ENCODE data around the gene CERK.

The CERK gene

DNA sequence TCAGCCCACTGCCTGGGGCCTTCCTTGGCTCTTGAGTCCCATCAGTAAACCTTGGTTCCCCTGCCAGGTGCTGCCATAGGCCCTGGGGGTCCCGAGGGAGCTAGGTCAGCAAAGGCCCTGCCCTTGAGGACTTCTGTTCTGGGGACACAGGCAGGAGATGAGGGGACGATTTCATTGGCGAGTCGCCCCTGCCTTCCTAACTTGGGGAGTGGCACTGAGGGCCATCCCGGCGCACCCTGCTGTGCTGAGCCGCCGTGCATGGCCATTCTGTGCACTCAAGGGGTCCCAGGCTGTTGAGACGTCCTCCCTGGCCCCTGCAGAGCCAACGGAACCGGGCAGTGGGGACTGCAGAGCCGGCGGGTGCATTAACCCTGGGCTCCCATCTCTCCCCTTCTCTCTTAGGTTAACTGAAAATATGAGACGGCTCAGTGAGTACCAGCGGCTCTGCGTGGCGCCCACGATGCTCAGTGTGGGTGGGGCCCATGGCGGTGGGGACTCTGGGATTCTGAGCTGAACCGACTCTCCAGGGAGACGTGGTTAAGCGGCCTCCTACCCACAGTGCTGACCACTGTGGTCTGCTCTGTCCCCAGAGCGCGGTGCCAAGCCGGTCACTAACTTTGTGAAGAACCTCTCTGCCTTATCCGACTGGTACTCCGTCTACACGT, 74.5 kb downstream of the CERK start:
- DNase-seq (ENCODE audit: low read depth, low spot score) = no peak

- DNase-seq (ENCODE audit: low read depth, low spot score) = no peak
Observed at GRCh38 chr22:46663001-46663400, 75.1 kb downstream of the CERK start.

DNA sequence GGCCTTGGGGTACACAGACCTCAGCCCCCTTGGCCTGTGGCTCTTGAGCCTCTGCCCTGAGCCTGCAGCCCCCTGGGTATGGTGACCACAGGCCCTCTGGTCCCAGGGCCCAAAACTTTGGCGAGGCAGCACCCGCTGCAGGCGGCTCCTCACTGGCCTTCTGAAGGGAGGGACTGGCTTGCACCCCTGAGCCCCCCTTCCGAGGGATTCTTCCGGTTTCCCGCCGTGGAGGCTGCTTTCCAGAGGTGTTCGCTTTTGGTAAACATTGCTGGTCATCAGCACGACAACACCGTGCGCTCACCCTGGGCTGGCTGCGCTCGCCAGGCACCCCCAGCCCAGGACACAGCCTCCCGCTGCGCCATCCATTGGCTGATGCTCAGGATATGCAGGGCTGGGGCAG, 75.8 kb downstream of the CERK start:
- DNase-seq (ENCODE audit: low read depth, low spot score) = no peak

DNA sequence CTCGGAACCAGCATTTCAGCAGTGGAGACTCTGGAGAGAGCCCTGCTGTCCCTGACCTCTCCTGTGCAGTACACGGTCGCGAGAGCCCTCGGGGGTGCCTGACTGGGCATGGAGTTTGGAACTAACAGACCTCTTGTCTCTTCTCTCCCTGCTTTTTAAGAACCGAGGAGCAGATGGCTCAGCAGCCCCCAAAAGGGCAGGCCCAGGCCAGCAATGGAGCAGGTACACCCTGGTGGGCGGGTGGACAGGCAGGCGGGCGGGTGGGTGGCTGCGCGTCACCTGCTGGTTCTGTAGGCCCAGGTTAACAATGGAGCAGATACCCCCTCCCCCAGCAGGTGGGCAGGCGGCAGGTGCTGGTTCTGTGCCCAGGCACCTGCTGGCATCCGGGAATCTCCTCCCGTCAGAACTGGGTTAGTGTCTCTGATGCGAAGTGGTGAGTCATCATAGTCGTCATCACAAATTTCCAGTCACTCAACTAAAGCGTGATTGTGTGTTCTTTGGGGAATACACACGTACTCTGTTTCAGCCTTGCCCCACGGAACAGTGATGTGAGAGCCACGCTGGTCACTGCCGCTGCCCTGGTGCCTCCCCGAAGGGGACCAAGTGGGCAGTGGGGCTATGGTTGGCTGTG, 76.7 kb downstream of the CERK start:
- DNase-seq (ENCODE audit: low read depth, low spot score) = no peak

DNA sequence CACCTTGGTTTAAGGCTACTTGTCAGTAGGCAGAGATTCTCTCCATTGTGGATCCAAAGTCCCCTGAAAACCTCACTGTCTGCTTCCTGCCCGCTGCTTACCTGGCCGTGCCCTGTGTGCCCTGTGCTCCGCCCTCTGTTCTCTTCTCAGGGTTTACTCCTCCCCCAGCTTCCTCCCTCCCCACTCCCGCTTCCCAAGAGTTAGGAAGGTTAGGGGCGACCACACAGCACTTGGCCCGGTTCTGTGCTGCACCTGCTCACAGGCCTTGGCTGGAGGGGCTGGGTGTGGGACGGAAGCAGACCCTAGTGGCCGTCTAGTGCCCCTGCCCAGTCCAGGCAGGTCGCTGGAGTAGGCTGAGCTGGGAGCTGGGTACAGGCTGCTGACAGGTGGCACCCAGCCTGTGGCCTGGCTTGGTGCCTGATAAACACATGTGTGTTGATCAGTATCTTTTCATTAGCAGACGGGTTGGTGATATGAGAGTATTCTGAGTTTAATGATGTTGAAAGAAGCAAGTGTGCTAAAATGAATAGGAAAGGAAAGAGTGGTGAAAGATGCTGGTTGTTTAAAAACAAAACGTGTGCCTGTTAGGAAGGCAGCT, 77.3 kb downstream of the CERK start:
- no peak for DNase-seq (ENCODE audit: low read depth, low spot score)

DNA sequence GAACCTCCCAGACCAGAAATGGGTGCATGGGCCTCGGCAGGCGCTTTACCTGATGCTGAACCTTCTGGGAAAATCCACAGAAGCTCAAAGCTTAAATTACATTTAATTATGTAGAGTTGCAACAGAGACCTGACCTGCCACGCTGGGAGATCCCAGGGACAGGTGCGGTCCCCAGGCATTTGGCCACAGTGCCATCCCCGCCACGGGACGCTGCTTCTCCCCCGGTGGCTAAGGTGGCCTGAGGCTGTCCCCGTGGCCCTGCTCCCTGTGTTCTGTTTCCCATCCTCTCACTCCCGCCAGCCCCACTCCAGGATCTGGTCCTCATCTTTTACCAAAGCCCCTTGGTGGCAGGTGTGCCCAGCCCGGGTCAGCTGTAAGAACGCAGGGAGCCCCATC, 78.3 kb downstream of the CERK start:
- no peak for DNase-seq (ENCODE audit: low read depth, low spot score)

DNA sequence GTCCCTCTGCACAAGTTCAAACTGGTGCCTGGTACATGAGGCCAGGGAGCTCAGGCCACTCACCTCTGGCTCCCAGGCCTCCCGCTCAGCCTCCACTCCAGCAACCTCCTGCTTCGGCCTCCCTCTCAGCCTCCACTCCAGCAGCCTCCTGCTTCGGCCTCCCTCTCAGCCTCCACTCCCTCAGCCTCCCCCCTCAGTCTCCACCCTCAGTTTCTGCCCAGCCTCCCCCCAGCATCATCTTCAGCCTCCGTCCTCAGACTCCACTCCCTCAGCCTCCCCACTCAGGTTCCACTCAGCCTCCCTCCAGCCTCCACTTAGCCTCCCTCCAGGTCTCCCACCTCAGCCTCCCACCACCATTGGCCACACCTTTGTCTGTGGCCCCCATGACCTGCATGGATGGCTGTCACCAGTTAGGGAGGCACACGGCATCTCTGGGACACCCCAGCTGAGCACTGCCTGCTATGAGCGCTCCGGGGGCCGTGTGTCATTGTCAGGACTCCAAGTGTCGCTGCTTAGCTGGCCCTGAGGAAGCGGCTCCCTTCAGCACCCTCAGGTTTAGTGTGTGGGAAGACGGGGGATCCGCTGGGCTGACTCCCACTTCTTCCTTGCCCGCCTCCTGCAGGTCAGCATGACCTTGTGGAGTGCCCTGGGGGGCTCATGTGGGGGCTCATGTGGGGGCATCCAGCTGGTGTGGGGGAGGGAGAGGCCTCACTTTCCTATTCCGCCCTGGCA, 78.8 kb downstream of the CERK start:
- no peak for DNase-seq (ENCODE audit: low read depth, low spot score)

- no peak for DNase-seq (ENCODE audit: low read depth, low spot score)
Observed at GRCh38 chr22:46657996-46658947, 79.8 kb downstream of the CERK start.

GRCh38 chr22:46657655-46657953, 80.4 kb downstream of the CERK start:
- no peak for DNase-seq (ENCODE audit: low read depth, low spot score)

- no peak for DNase-seq (ENCODE audit: low read depth, low spot score)
Observed at GRCh38 chr22:46656856-46657654, 81.0 kb downstream of the CERK start.

- DNase-seq (ENCODE audit: low read depth, low spot score) = no peak
Observed at GRCh38 chr22:46655861-46656608, 82.0 kb downstream of the CERK start.

- DNase-seq (ENCODE audit: low read depth, low spot score) = no peak
Observed at GRCh38 chr22:46654927-46655595, 83.0 kb downstream of the CERK start.

GRCh38 chr22:46654426-46654825, 83.6 kb downstream of the CERK start:
- no peak for DNase-seq (ENCODE audit: low read depth, low spot score)

GRCh38 chr22:46653596-46653995, 84.5 kb downstream of the CERK start:
- no peak for DNase-seq (ENCODE audit: low read depth, low spot score)

- no peak for DNase-seq (ENCODE audit: low read depth, low spot score)
Observed at GRCh38 chr22:46652847-46653331, 85.2 kb downstream of the CERK start.

GRCh38 chr22:46652081-46652846, 85.8 kb downstream of the CERK start:
- no peak for DNase-seq (ENCODE audit: low read depth, low spot score)

- no peak for DNase-seq (ENCODE audit: low read depth, low spot score)
Observed at GRCh38 chr22:46651316-46651715, 86.7 kb downstream of the CERK start.

- DNase-seq (ENCODE audit: low read depth, low spot score) = no peak
Observed at GRCh38 chr22:46650078-46650810, 87.8 kb downstream of the CERK start.
